Thoracic aorta endothelial cell (primary cell): ENCODE data around the gene QSOX2. TPM values are rescaled to one million over a fixed set of nuclear protein-coding genes. Genes with fewer than 3 reads are reported as not detected.

Experiments used
- total RNA-seq: library from RNA; depleted of rRNA; stranded (reverse); fragments of >200 nt; gene quantifications from 2 replicates; pipeline ENCODE4 v1.2.3, GENCODE V29; 2012

The QSOX2 gene, protein sequence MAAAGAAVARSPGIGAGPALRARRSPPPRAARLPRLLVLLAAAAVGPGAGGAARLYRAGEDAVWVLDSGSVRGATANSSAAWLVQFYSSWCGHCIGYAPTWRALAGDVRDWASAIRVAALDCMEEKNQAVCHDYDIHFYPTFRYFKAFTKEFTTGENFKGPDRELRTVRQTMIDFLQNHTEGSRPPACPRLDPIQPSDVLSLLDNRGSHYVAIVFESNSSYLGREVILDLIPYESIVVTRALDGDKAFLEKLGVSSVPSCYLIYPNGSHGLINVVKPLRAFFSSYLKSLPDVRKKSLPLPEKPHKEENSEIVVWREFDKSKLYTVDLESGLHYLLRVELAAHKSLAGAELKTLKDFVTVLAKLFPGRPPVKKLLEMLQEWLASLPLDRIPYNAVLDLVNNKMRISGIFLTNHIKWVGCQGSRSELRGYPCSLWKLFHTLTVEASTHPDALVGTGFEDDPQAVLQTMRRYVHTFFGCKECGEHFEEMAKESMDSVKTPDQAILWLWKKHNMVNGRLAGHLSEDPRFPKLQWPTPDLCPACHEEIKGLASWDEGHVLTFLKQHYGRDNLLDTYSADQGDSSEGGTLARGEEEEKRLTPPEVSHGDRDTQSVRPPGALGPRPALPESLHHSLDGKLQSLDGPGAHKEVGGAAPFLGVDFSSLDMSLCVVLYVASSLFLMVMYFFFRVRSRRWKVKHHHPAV
- total RNA-seq = 14.4 and 23.5 TPM in 2 replicates

GRCh38 chr9:136245219-136246150 is at the start of gene QSOX2:
TSS of gene QSOX2 (minus strand) at chr9:136245812. CDS start at chr9:136245803, 9 bp downstream.

DNA sequence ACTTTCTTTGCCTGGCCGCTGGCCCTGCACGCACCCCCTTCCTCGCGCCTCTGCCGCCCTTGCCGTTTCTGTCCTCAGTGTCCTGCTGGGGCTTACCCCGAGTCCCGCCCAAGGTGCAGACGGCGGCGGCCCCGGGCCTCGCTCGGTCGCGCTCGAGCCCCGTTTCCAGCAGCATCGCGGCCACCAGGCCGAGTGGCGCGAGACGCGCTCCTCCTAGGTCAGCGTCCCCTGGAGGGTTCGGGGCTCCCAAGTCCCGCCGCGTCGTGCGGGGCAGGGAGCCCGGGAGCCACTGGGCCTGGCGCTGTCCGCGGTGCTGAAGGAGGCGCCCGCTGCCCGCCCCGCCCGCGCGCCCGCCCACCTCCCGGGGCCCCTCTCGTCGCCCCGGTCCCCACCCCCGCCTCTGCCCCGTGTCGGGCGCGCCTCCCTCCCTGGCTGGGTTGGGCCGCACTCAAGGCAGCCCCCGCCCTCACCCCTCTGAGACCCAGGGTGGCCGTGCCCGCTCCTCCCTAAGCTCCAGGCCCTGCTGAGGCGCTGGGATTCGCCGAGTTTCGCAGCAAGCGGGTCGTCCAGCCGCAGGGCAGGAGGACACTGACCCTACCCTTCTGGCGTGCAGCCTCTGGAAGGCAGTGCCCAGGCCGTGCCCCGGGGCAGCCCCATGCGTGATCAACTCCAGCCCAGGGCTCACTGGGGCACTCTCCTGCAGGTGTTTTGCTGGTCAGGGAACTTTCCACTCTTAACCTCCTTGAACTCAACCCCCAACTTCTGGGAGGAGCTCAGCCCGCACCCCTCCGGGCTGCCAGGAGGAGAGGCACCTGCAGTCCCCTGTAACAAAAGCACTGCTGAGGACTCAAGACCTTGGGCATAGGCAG is 40.5 kb downstream of the QSOX2 start, which contains the start of gene LHX3:
TSS of gene LHX3 (minus strand) at position 291 of the 869 bp plus-strand sequence. CDS start at position 175, 116 bp downstream.

Other genes with a start within 250 kb of the QSOX2 start
- gene NACC2, start 150.5 kb downstream of the QSOX2 start, total RNA-seq = 28.7 and 30.8 TPM in 2 replicates
- gene TMEM250, start 126.9 kb downstream of the QSOX2 start, total RNA-seq = 37.8 and 47.4 TPM in 2 replicates
- gene LHX3, start 40.7 kb downstream of the QSOX2 start, total RNA-seq = not detected in 2 replicates
- gene CCDC187, start 58.3 kb upstream of the QSOX2 start, total RNA-seq = not detected in 2 replicates
- gene GPSM1, start 81.7 kb upstream of the QSOX2 start, total RNA-seq = 22.3 and 29.4 TPM in 2 replicates
- 6.3 and 7.8 TPM in 2 replicates for gene DNLZ, start 117.9 kb upstream of the QSOX2 start, total RNA-seq
- 0.40 and 0.57 TPM in 2 replicates for gene CARD9, start 127.9 kb upstream of the QSOX2 start, total RNA-seq
- 16.8 and 18.4 TPM in 2 replicates for gene SNAPC4, start 154.4 kb upstream of the QSOX2 start, total RNA-seq
- gene ENTR1, start 164.8 kb upstream of the QSOX2 start, total RNA-seq = 37.5 and 42.8 TPM in 2 replicates
- gene PMPCA, start 164.8 kb upstream of the QSOX2 start, total RNA-seq = 62.0 and 75.5 TPM in 2 replicates
- 10.1 and 13.7 TPM in 2 replicates for gene INPP5E, start 194.0 kb upstream of the QSOX2 start, total RNA-seq
- gene SEC16A, start 237.2 kb upstream of the QSOX2 start, total RNA-seq = 56.5 and 57.2 TPM in 2 replicates